Panc1 (cell line): ENCODE measurements around the gene LRRTM3. TPM values are rescaled to one million over a fixed set of nuclear protein-coding genes. Genes with fewer than 3 reads are reported as not detected.

ENCODE experiments used
- ATAC-seq: fragments of 200-7000 bp; cut with Tn5 transposase; 2 replicates; pipeline ENCODE4 v1.9.1; 2020; ENCODE audit warnings: mild to moderate bottlenecking, moderate library complexity
- BruUV-seq: library from RNA; stranded (reverse); fragments of 400-500 nt; replicated peaks from 2 replicates; lab custom pipeline; 2021; lab: Mats Ljungman, UMichigan
- CTCF ChIA-PET: fragments of 300-600 bp; sonication (Branson Sonifier 250); formaldehyde crosslinking; loops from one replicate; lab custom pipeline; 2022; ENCODE audit warnings: antibody characterized with exemption; lab: Charles Lee
- POLR2A ChIA-PET: fragments of 300-600 bp; sonication (Branson Sonifier 250); formaldehyde crosslinking; loops from one replicate; lab custom pipeline; 2022; ENCODE audit warnings: antibody characterized with exemption; lab: Charles Lee
- DNase-seq: peaks from one replicate; pipeline ENCODE4 v3.0.0-alpha.2; 2010; ENCODE audit warnings: low read depth, low spot score
- H3K27ac ChIP-seq: 2 replicates; pipeline ENCODE4 v1.5.1; 2011; ENCODE audit warnings: mild to moderate bottlenecking, low read length, inconsistent platforms
- H3K27me3 ChIP-seq: fragments of 200-500 bp; sonication (Bioruptor generic); 2 replicates; pipeline ENCODE4 v1.6.0; 2014; ENCODE audit warnings: low read length, inconsistent platforms; ENCODE audit not compliant: control insufficient read depth, insufficient read depth
- H3K36me3 ChIP-seq: fragments of 200-500 bp; sonication (Bioruptor generic); 2 replicates; pipeline ENCODE4 v1.5.1; 2014; ENCODE audit warnings: inconsistent platforms, mild to moderate bottlenecking, low read length, moderate library complexity; ENCODE audit not compliant: control insufficient read depth, insufficient read depth
- H3K4me1 ChIP-seq: 2 replicates; pipeline ENCODE4 v1.5.1; 2011; ENCODE audit warnings: inconsistent platforms, mild to moderate bottlenecking, low read length, moderate library complexity; ENCODE audit not compliant: control insufficient read depth, insufficient read depth
- H3K4me3 ChIP-seq, 2 experiments: 2 replicates each; pipeline ENCODE4 v1.5.1; 2011 to 2012; ENCODE audit warnings: low read depth in 2 of 2, low read length in 2 of 2, mild to moderate bottlenecking in 2 of 2, inconsistent platforms in 1 of 2, moderate library complexity in 1 of 2
- H3K9me3 ChIP-seq: fragments of 200-500 bp; sonication (Bioruptor generic); 2 replicates; pipeline ENCODE4 v1.5.1; 2014; ENCODE audit warnings: low read depth, mild to moderate bottlenecking, inconsistent platforms, low read length, moderate library complexity; ENCODE audit not compliant: control insufficient read depth, insufficient read depth
- POLR2AphosphoS5 ChIP-seq: IDR thresholded peaks from 2 replicates; pipeline ENCODE4 v1.6.1; 2012; ENCODE audit warnings: mild to moderate bottlenecking, low read depth, low read length, moderate library complexity
- SIN3A ChIP-seq: IDR thresholded peaks from 2 replicates; pipeline ENCODE4 v1.6.1; 2012; ENCODE audit warnings: low read depth, mild to moderate bottlenecking, low read length, moderate library complexity, borderline replicate concordance; ENCODE audit not compliant: insufficient read depth
- TCF7L2 ChIP-seq: IDR thresholded peaks from 2 replicates; pipeline ENCODE4 v1.6.1; 2011; ENCODE audit warnings: mild to moderate bottlenecking, low read depth, low read length, inconsistent platforms
- in situ Hi-C: cut with HindIII; loops from 2 replicates; pipeline ENCODE4 v1.10.0; 2016; ENCODE audit warnings: low sequenced_read_pairs, low pct_unique_long_range_greater_than_20kb
- intact Hi-C: fragments of 100-400 bp; cut with micrococcal nuclease; formaldehyde crosslinking; loops from one replicate; pipeline ENCODE4 v1.10.0; 2022; ENCODE audit not compliant: unreplicated experiment
- total RNA-seq: library from RNA; stranded (reverse); gene quantifications from one replicate; pipeline ENCODE4 v1.2.1, GENCODE V29; 2021; ENCODE audit not compliant: unreplicated experiment
- TF ChIP-seq, protein P1 (sequence below), 2 experiments: IDR thresholded peaks; 2 replicates each; pipeline ENCODE4 v1.6.1; 2011 to 2012; ENCODE audit warnings: low read depth in 2 of 2, control low read depth in 1 of 2, low read length in 1 of 2, mild to moderate bottlenecking in 1 of 2, moderate library complexity in 1 of 2; ENCODE audit not compliant: insufficient read depth in 1 of 2
- TF ChIP-seq, protein P2 (sequence below): fragments of 450-650 bp; IDR thresholded peaks from 2 replicates; pipeline ENCODE4 v1.5.1; 2017; ENCODE audit warnings: mild to moderate bottlenecking

Gene LRRTM3
- total RNA-seq, 1 experiment from 2014 or later = 0.10 TPM

DNA sequence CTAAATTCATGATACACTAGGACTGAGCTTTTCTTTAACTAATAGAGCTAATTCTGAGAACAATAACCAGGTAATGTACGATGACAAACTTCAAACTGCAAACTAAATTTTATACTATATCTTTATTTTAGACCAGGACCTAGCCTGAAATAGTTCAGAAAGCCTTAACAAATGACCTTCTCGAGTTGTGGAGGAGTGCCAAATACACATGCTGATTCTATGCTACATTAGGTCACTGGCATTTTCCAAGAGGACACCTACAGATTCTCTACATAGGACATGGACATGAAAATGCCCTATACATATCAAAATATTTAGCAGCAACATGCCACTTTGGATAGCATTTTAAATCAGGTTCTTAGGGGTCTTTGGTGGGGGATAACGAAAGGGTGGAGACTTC, 44.0 kb upstream of the LRRTM3 start:
- H3K27me3 ChIP-seq = no peaks in the 10 kb centered on the region
- no peak for ATAC-seq
- TF ChIP-seq SIN3A = no peak
- TF ChIP-seq, protein P1, sequence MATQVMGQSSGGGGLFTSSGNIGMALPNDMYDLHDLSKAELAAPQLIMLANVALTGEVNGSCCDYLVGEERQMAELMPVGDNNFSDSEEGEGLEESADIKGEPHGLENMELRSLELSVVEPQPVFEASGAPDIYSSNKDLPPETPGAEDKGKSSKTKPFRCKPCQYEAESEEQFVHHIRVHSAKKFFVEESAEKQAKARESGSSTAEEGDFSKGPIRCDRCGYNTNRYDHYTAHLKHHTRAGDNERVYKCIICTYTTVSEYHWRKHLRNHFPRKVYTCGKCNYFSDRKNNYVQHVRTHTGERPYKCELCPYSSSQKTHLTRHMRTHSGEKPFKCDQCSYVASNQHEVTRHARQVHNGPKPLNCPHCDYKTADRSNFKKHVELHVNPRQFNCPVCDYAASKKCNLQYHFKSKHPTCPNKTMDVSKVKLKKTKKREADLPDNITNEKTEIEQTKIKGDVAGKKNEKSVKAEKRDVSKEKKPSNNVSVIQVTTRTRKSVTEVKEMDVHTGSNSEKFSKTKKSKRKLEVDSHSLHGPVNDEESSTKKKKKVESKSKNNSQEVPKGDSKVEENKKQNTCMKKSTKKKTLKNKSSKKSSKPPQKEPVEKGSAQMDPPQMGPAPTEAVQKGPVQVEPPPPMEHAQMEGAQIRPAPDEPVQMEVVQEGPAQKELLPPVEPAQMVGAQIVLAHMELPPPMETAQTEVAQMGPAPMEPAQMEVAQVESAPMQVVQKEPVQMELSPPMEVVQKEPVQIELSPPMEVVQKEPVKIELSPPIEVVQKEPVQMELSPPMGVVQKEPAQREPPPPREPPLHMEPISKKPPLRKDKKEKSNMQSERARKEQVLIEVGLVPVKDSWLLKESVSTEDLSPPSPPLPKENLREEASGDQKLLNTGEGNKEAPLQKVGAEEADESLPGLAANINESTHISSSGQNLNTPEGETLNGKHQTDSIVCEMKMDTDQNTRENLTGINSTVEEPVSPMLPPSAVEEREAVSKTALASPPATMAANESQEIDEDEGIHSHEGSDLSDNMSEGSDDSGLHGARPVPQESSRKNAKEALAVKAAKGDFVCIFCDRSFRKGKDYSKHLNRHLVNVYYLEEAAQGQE (IDR thresholded peaks at IDR 0.05; ENCODE audit: insufficient read depth in 1 of 2, low read depth in 2 of 2, low read length in 1 of 2) = no peak
- TF ChIP-seq, protein P2, sequence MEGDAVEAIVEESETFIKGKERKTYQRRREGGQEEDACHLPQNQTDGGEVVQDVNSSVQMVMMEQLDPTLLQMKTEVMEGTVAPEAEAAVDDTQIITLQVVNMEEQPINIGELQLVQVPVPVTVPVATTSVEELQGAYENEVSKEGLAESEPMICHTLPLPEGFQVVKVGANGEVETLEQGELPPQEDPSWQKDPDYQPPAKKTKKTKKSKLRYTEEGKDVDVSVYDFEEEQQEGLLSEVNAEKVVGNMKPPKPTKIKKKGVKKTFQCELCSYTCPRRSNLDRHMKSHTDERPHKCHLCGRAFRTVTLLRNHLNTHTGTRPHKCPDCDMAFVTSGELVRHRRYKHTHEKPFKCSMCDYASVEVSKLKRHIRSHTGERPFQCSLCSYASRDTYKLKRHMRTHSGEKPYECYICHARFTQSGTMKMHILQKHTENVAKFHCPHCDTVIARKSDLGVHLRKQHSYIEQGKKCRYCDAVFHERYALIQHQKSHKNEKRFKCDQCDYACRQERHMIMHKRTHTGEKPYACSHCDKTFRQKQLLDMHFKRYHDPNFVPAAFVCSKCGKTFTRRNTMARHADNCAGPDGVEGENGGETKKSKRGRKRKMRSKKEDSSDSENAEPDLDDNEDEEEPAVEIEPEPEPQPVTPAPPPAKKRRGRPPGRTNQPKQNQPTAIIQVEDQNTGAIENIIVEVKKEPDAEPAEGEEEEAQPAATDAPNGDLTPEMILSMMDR = no peak
- POLR2A ChIA-PET = no interaction called here
- H3K36me3 ChIP-seq = no peaks in the 10 kb centered on the region
- H3K4me1 ChIP-seq = no peaks in the 10 kb centered on the region
- intact Hi-C loops = no loop called here
- in situ Hi-C loops = no loop called here
- no peak for DNase-seq
- H3K4me3 ChIP-seq = no peak overlapping the region
- H3K27ac ChIP-seq = no peak overlapping the region
- CTCF ChIA-PET = no interaction called here
- H3K9me3 ChIP-seq = 0 out of 2 replicates have a peak, but pooled peaks cover 6% of the 10 kb centered on the region
- no TSS peak for BruUV-seq

DNA sequence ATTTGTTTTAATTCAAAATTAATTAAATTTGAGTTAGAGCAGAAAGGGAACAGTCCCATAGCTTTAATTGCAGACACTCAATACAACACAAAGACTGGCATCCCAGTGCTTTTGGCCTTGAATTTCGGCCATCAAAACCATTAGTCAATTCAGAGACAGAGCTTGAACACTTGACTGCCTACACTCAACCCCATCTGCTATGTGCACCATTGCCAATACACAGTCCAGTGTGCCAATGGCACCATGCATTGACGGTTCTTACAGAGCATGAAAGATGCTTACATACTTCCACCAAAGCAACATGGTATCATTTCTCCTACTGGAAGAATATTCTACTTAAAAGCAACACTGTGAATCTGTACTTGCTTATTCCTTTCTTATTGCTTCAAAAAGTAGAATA, 43.6 kb upstream of the LRRTM3 start:
- ChIA-PET CTCF (no interaction called here), POLR2A (no interaction called here)
- BruUV-seq = no TSS peak
- H3K27ac ChIP-seq = no peak overlapping the region
- 0 out of 2 replicates have a peak, but pooled peaks cover 6% of the 10 kb centered on the region for H3K9me3 ChIP-seq
- no peak overlapping the region for H3K4me3 ChIP-seq
- in situ Hi-C loops (no loop called here), intact Hi-C loops (no loop called here)
- TF ChIP-seq POLR2AphosphoS5 = no peak
- TF ChIP-seq, protein P1 (IDR thresholded peaks at IDR 0.05; ENCODE audit: insufficient read depth in 1 of 2, low read depth in 2 of 2, low read length in 1 of 2) = no peak
- no peak for TF ChIP-seq TCF7L2
- TF ChIP-seq, protein P2 = no peak
- TF ChIP-seq SIN3A = no peak
- H3K4me1 ChIP-seq = no peaks in the 10 kb centered on the region
- no peaks in the 10 kb centered on the region for H3K27me3 ChIP-seq
- DNase-seq = no peak
- ATAC-seq = no peak
- H3K36me3 ChIP-seq = no peaks in the 10 kb centered on the region
